Skeletal muscle satellite cell (primary cell): ENCODE measurements around the gene CMTM5.
"Not testable (repeated sequence)": the region's sequence is repeated elsewhere in the genome, so short reads cannot be mapped to it uniquely, and the experiment has no call there.

ENCODE experiments used
- H3K27me3 ChIP-seq: 2 replicates; pipeline ENCODE4 v1.7.0; 2013; ENCODE audit warnings: low read length; ENCODE audit not compliant: control insufficient read depth, insufficient read depth
- H3K36me3 ChIP-seq: 2 replicates; pipeline ENCODE4 v1.7.0; 2013; ENCODE audit warnings: mild to moderate bottlenecking, control low read depth, low read length; ENCODE audit not compliant: insufficient read depth
- H3K4me1 ChIP-seq: 2 replicates; pipeline ENCODE4 v1.7.0; 2013; ENCODE audit warnings: low read length; ENCODE audit not compliant: control insufficient read depth, insufficient read depth
- H3K4me2 ChIP-seq: 2 replicates; pipeline ENCODE4 v1.7.0; 2013; ENCODE audit warnings: mild to moderate bottlenecking, low read length
- H3K4me3 ChIP-seq: 2 replicates; pipeline ENCODE4 v1.7.0; 2013; ENCODE audit warnings: low read length
- H3K9ac ChIP-seq: 2 replicates; pipeline ENCODE4 v1.7.0; 2013; ENCODE audit warnings: mild to moderate bottlenecking, low read depth, low read length, moderate library complexity
- H3K9me3 ChIP-seq: replicated peaks from 2 replicates; pipeline ENCODE4 v1.7.0; 2013; ENCODE audit warnings: mild to moderate bottlenecking, control low read depth, low read length

Gene CMTM5

GRCh38 chr14:23380976-23381375 lies 4.1 kb downstream of the CMTM5 start:
- Histone ChIP-seq H3K4me3 (no peak overlapping the region), H3K4me2 (no peak overlapping the region), H3K9me3 (no peaks in the 10 kb centered on the region), H3K36me3 (no peaks in the 10 kb centered on the region), H3K4me1 (no peaks in the 10 kb centered on the region), H3K27me3 (peaks cover 58% of the 10 kb centered on the region), H3K9ac (no peak overlapping the region)

DNA sequence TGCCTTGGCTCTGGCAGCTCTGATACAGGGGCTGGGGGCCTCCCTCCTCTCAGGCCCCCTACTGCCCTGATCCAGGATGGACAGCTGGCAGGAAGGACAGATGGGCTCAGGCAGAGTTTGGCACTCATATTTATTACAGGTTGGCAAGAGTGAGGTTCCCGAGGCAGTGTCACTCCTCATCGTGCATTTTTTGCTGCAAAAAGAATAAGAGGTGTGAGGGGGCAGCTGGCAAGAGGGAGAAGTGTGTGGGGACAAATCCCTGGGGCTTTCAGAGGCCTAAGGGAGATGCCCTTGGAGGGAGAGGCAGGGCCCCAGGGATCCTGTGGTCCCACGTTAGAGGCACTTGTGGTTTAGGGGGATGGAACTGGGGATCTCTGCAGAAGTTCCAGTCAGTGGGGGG lies 5.0 kb downstream of the CMTM5 start:
- Histone ChIP-seq H3K27me3 (peaks cover 53% of the 10 kb centered on the region), H3K4me3 (no peak overlapping the region), H3K4me1 (no peaks in the 10 kb centered on the region), H3K9ac (no peak overlapping the region), H3K9me3 (no peaks in the 10 kb centered on the region), H3K36me3 (no peaks in the 10 kb centered on the region), H3K4me2 (no peak overlapping the region)

DNA sequence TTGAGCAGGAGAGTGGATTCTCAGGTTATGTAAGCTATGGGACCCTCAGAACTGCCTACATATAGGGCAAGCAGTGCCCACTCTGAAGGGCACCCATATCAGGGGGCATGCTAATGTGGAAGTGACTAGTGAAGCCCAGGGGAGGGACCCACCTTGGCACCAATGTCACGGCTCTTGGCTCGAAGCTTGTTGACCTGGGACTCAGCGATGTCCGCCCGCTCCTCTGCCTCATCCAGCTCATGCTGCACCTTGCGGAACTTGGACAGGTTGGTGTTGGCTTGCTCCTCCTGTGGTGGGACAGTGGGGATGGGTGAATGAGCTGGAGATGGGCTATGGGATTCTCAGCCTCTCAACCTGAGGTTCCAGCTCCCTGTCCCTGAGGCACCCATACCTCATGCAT lies 5.4 kb downstream of the CMTM5 start:
- H3K4me2 ChIP-seq = no peak overlapping the region
- no peak overlapping the region for H3K4me3 ChIP-seq
- H3K36me3 ChIP-seq = no peaks in the 10 kb centered on the region
- no peak overlapping the region for H3K9ac ChIP-seq
- H3K27me3 ChIP-seq = peaks cover 52% of the 10 kb centered on the region
- no peaks in the 10 kb centered on the region for H3K4me1 ChIP-seq
- H3K9me3 ChIP-seq = no peaks in the 10 kb centered on the region

DNA sequence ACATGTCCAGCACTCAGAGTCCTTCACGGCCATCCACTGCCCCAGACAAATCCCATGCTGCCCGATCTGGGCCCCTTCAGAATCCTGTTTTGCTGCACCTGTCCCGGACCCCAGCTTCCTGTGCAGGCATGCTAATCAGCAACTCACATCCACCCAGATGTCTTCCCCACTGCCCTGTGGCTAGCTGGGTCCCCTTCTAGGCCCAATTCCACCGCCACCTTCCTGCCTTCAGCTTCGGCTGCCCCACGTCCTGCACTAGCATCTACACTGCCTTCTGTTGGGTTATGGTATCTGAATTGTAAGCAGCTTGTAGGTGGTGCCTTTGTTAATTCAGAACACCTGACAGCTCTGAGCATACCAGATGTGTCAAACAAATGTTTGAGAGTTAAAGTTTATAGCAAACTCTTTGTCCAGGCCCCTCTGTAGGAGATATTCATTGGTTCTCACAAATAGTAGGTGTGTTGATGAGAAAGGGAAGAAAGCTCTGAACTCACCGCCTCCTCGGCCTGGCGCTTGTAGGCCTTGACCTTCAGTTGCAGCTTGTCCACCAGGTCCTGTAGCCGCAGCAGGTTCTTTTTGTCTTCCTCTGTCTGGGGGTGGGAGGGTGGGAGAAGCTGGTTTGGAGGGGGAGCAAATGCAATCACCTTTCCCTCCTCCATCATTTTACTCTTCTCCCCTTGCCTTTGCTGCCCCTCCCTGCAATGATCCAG lies 6.0 kb downstream of the CMTM5 start:
- Histone ChIP-seq H3K9me3 (no peaks in the 10 kb centered on the region), H3K9ac (no peak overlapping the region), H3K4me3 (no peak overlapping the region), H3K27me3 (peaks cover 51% of the 10 kb centered on the region), H3K4me2 (no peak overlapping the region), H3K4me1 (no peaks in the 10 kb centered on the region), H3K36me3 (no peaks in the 10 kb centered on the region)

DNA sequence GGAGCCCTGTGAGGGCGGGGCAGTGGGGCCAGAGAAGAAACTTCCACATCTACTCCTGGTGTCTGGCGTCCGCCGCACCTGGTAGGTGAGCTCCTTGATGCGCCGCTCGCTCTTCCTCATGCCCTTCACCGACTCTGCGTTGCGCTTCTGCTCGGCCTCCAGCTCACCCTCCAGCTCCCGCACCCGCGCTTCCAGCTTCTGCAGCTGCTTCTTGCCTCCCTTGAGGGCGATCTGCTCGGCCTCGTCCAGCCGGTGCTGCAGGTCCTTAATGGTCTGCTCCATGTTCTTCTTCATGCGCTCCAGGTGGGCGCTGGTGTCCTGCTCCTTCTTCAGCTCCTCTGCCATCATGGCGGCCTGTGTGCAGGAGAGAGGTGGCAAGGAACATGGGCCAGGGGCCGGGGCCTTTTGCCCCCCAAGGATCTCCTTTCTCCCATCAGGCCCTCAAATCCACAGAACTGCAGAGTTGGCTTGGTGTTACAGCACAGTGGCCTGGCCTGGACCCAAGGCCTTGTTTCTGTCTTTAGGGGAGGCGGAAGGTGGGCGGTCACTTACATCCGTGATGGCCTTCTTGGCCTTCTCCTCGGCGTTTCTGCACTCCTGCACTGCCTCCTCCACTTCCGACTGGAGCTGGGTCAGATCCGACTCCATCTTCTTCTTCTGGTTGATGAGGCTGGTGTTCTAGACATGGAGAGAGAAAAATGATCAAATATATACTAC lies 7.7 kb downstream of the CMTM5 start:
- Histone ChIP-seq H3K27me3 (peaks cover 46% of the 10 kb centered on the region), H3K4me1 (no peaks in the 10 kb centered on the region), H3K36me3 (no peaks in the 10 kb centered on the region), H3K9me3 (no peaks in the 10 kb centered on the region), H3K4me3 (no peak overlapping the region), H3K9ac (no peak overlapping the region), H3K4me2 (no peak overlapping the region)

DNA sequence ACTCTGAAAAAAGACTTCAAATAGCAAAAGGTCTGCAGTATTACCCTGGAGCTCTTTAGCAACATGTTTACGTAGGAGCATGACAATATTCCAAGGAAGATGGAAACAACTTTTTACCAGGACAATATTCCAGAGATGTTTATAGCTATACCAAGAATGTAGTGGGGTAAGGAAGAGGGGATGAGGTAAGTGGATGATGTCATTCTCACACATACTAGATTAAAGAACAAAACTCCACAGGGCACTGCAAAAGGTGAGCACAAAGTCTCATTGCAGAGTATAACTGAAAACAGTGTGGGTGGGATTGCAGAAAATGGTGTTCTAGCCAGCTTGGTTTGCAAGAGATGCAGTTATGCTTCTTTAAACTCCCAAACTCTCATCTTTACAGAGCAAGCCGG lies 8.4 kb downstream of the CMTM5 start:
- Histone ChIP-seq H3K4me3 (no peak overlapping the region), H3K9me3 (no peaks in the 10 kb centered on the region), H3K9ac (no peak overlapping the region), H3K36me3 (no peaks in the 10 kb centered on the region), H3K4me1 (no peaks in the 10 kb centered on the region), H3K4me2 (no peak overlapping the region), H3K27me3 (peaks cover 41% of the 10 kb centered on the region)

- Histone ChIP-seq H3K27me3 (peaks cover 38% of the 10 kb centered on the region), H3K4me1 (no peaks in the 10 kb centered on the region), H3K4me3 (no peak overlapping the region), H3K9ac (no peak overlapping the region), H3K9me3 (no peaks in the 10 kb centered on the region), H3K4me2 (no peak overlapping the region), H3K36me3 (no peaks in the 10 kb centered on the region)
Measured at GRCh38 chr14:23385642-23386265, 8.9 kb downstream of the CMTM5 start.

DNA sequence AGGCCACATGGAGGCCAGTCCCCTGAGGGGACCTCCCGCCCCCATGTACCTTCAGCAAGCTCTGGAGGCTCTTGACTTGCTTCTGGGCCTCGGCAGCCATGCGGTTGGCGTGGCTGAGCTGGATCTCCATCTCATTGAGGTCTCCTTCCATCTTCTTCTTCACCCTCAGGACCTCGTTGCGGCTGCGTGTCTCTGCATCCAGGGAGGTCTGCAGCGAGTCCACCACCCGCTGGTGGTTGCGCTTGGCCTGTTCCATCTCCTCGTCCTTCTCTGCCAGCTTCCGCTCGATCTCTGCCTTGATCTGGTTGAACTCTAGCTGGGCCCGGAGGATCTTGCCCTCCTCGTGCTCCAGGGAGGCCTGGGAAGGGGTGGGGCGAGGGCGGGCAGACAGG lies 9.4 kb downstream of the CMTM5 start:
- H3K4me3 ChIP-seq, H3K4me2 ChIP-seq, H3K9ac ChIP-seq, H3K9me3 ChIP-seq, H3K4me1 ChIP-seq, H3K36me3 ChIP-seq: not testable (repeated sequence)
- H3K27me3 ChIP-seq = peaks cover 38% of the 10 kb centered on the region

DNA sequence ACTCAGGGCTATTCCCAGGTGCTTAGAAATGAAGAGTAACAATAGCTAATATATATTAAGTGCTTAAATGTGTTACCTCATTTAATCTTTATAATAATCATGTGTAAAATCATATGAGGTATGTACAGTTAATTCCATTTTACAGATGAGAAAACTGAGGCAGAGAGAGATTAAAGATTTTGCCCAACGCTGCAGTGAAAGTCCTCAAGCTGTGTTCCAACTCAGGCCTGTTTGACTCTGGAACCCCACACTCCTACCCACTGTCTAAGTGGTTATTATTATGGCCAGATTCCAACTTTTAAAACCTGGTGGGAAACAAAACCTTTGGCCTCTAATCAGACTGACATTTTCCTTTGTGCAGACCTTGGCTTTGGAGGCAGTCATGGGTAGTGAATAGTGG lies 10.2 kb downstream of the CMTM5 start:
- H3K4me3 ChIP-seq = no peak overlapping the region
- no peaks in the 10 kb centered on the region for H3K4me1 ChIP-seq
- H3K9me3 ChIP-seq = no peaks in the 10 kb centered on the region
- H3K9ac ChIP-seq = no peak overlapping the region
- H3K27me3 ChIP-seq = peaks cover 38% of the 10 kb centered on the region
- H3K4me2 ChIP-seq = no peak overlapping the region
- H3K36me3 ChIP-seq = no peaks in the 10 kb centered on the region

DNA sequence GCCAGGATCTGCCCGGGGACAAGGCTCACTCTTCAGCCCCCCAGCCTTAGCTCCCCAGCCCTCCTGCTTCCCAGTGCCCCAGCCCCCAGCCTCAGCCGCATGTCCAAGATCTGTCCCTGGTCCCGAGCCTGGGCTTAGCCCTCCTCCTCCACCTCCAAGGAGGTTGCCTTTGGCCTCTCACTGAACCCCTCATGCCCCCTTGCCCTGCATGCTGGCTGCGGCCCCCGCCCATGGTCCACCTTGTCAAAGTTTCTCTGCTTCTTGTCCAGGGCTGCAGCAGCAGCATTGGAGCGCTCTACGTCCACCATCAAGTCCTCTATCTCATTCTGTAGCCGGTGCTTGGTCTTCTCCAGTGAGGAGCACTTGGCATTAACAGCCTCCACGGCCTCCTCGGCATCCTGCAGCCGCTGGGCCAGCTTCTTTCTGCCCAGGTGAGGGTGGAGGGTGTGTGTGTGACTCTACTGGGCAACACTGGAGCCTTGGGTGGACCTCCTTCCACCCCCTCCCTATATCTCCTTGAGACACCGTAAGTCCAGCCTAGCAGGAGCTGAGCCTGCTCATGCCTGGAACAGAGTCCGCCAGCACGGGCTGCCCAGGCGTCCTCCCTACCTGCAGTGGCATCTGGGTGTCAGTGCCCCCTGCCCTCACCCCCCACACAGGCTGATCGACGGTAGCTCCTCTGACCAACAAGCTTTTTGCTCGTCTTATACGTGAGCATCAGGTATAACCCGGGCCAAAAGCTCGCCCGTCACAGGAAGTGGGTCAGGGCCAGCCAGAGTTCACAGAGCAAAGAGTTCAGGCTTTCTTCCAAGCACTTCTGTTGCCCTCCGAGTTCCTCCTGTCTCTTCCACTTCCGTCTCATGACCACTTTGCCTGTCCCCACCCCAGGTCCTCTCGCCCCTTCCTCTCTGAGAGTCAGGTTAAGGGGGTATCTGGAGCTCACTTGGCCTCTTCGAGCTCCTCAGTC lies 11.4 kb downstream of the CMTM5 start:
- peaks cover 33% of the 10 kb centered on the region for H3K27me3 ChIP-seq
- no peak overlapping the region for H3K9ac ChIP-seq
- H3K4me3 ChIP-seq = no peak overlapping the region
- H3K4me1 ChIP-seq = no peaks in the 10 kb centered on the region
- no peaks in the 10 kb centered on the region for H3K36me3 ChIP-seq
- no peak overlapping the region for H3K4me2 ChIP-seq
- no peaks in the 10 kb centered on the region for H3K9me3 ChIP-seq

- Histone ChIP-seq H3K27me3 (peaks cover 33% of the 10 kb centered on the region), H3K4me3 (no peak overlapping the region), H3K4me2 (no peak overlapping the region), H3K9me3 (no peaks in the 10 kb centered on the region), H3K36me3 (no peaks in the 10 kb centered on the region), H3K4me1 (no peaks in the 10 kb centered on the region), H3K9ac (no peak overlapping the region)
Measured at GRCh38 chr14:23388996-23389395, 12.2 kb downstream of the CMTM5 start.
